ENCODE results near the gene SPIRE2. TPM values are rescaled to one million over a fixed set of nuclear protein-coding genes. Genes with fewer than 3 reads are reported as not detected.

SPIRE2 gene
- total and polyA plus RNA-seq, 2 of the 13 experiments (the other 11 are each of a cell fraction or from before 2014, with no cell fraction given), result 13.3 to 37.5 TPM

DNA sequence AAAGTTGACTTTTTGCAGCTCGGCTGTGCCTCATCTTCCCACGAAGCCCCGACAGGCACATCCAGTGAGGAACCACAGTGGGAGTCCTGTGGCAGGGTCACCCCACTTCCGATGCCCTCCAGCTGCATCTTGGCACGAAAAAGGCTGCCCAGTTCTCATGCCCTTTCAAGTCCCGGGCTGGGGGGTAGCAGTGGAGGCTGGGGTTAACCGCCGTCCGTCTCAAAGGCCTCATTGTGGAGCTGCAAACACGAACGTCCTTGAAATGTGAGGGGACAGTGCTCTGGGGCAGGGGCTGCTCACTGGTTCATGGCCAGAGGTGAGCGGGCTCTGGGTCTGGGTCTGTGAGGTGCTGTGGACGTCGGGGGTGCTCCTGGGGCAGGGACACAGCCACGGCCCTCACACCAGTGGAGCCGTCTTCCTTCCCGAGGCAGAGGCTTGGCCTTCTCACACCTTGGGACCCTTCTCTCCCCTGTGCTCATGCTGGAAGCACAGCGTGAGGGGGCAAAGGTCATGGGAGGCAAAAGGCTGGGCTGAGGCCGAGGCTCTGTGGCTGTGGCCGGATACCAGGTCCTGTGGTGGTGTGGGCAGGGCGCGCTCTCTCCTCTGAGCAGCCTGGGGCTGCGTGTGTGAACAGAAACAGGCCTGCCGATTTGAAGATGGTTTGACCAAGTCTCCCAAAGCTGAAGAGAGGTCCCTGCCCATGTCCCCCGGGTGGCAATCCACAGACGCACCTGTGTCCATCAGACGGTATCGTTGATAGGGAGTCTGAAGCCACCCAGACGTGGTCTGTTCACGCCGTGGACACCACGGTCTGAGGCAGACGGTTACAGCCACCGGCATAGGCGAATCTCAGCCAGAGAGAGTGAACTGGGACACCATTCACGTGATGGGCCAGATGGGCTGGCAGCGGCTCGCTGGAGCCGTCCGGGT, 87.3 kb downstream of the SPIRE2 start (continued):
- TF ChIP-seq, protein P1, sequence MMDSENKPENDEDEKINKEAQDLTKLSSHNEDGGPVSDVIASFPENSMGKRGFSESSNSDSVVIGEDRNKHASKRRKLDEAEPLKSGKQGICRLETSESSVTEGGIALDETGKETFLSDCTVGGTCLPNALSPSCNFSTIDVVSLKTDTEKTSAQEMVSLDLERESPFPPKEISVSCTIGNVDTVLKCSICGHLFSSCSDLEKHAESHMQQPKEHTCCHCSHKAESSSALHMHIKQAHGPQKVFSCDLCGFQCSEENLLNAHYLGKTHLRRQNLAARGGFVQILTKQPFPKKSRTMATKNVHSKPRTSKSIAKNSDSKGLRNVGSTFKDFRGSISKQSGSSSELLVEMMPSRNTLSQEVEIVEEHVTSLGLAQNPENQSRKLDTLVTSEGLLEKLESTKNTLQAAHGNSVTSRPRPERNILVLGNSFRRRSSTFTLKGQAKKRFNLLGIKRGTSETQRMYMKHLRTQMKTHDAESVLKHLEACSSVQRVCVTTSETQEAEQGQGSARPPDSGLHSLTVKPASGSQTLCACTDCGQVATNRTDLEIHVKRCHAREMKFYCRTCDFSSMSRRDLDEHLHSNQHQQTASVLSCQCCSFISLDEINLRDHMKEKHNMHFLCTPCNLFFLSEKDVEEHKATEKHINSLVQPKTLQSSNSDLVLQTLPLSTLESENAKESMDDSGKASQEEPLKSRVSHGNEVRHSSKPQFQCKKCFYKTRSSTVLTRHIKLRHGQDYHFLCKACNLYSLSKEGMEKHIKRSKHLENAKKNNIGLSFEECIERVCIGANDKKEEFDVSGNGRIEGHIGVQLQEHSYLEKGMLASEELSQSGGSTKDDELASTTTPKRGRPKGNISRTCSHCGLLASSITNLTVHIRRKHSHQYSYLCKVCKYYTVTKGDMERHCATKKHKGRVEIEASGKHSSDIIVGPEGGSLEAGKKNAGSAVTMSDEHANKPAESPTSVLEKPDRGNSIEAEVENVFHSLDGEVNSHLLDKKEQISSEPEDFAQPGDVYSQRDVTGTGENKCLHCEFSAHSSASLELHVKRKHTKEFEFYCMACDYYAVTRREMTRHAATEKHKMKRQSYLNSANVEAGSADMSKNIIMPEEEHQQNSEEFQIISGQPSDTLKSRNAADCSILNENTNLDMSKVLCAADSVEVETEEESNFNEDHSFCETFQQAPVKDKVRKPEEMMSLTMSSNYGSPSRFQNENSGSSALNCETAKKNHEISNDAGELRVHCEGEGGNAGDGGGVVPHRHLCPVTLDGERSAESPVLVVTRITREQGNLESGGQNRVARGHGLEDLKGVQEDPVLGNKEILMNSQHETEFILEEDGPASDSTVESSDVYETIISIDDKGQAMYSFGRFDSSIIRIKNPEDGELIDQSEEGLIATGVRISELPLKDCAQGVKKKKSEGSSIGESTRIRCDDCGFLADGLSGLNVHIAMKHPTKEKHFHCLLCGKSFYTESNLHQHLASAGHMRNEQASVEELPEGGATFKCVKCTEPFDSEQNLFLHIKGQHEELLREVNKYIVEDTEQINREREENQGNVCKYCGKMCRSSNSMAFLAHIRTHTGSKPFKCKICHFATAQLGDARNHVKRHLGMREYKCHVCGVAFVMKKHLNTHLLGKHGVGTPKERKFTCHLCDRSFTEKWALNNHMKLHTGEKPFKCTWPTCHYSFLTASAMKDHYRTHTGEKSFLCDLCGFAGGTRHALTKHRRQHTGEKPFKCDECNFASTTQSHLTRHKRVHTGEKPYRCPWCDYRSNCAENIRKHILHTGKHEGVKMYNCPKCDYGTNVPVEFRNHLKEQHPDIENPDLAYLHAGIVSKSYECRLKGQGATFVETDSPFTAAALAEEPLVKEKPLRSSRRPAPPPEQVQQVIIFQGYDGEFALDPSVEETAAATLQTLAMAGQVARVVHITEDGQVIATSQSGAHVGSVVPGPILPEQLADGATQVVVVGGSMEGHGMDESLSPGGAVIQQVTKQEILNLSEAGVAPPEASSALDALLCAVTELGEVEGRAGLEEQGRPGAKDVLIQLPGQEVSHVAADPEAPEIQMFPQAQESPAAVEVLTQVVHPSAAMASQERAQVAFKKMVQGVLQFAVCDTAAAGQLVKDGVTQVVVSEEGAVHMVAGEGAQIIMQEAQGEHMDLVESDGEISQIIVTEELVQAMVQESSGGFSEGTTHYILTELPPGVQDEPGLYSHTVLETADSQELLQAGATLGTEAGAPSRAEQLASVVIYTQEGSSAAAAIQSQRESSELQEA (CRISPR knock-in tag; IDR thresholded peaks at IDR 0.05; ENCODE audit: not compliant biosample characterization), result peak; percentile 81
- TF ChIP-seq, protein P2, sequence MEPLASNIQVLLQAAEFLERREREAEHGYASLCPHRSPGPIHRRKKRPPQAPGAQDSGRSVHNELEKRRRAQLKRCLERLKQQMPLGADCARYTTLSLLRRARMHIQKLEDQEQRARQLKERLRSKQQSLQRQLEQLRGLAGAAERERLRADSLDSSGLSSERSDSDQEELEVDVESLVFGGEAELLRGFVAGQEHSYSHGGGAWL (CRISPR knock-in tag; IDR thresholded peaks at IDR 0.05), result peak; percentile 86
- TF ChIP-seq ZNF761 (CRISPR knock-in tag; conservative IDR thresholded peaks at IDR 0.05) (peak; percentile 95), PAX8 (CRISPR knock-in tag; IDR thresholded peaks at IDR 0.05; ENCODE audit: borderline replicate concordance) (no peak), ADNP (CRISPR knock-in tag; IDR thresholded peaks at IDR 0.05) (0 out of 2 replicates have a peak, but pooled peaks have one; percentile 60), ZNF749 (CRISPR knock-in tag; IDR thresholded peaks at IDR 0.05; ENCODE audit: borderline replicate concordance) (peak; percentile 95; the same call in 1 of the 2 replicates), ZNF446 (CRISPR knock-in tag; IDR thresholded peaks at IDR 0.05) (no peak), RARG (CRISPR knock-in tag; IDR thresholded peaks at IDR 0.05; ENCODE audit: low read depth) (no peak), NFKB2 (CRISPR knock-in tag; IDR thresholded peaks at IDR 0.05; ENCODE audit: borderline replicate concordance) (peak; percentile 95; the same call in 1 of the 2 replicates), ZNF607 (CRISPR knock-in tag; IDR thresholded peaks at IDR 0.05; ENCODE audit: borderline replicate concordance) (no peak)
- TF ChIP-seq, protein P3, sequence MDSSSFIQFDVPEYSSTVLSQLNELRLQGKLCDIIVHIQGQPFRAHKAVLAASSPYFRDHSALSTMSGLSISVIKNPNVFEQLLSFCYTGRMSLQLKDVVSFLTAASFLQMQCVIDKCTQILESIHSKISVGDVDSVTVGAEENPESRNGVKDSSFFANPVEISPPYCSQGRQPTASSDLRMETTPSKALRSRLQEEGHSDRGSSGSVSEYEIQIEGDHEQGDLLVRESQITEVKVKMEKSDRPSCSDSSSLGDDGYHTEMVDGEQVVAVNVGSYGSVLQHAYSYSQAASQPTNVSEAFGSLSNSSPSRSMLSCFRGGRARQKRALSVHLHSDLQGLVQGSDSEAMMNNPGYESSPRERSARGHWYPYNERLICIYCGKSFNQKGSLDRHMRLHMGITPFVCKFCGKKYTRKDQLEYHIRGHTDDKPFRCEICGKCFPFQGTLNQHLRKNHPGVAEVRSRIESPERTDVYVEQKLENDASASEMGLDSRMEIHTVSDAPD (CRISPR knock-in tag; IDR thresholded peaks at IDR 0.05), result peak; percentile 60
- TF ChIP-seq, protein P4, sequence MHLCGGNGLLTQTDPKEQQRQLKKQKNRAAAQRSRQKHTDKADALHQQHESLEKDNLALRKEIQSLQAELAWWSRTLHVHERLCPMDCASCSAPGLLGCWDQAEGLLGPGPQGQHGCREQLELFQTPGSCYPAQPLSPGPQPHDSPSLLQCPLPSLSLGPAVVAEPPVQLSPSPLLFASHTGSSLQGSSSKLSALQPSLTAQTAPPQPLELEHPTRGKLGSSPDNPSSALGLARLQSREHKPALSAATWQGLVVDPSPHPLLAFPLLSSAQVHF (CRISPR knock-in tag; IDR thresholded peaks at IDR 0.05), result peak; percentile 95
- TF ChIP-seq, protein P5, sequence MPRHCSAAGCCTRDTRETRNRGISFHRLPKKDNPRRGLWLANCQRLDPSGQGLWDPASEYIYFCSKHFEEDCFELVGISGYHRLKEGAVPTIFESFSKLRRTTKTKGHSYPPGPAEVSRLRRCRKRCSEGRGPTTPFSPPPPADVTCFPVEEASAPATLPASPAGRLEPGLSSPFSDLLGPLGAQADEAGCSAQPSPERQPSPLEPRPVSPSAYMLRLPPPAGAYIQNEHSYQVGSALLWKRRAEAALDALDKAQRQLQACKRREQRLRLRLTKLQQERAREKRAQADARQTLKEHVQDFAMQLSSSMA (CRISPR knock-in tag; IDR thresholded peaks at IDR 0.05), result peak; percentile 68; the same call in 1 of the 2 replicates
- TF ChIP-seq, protein P6, sequence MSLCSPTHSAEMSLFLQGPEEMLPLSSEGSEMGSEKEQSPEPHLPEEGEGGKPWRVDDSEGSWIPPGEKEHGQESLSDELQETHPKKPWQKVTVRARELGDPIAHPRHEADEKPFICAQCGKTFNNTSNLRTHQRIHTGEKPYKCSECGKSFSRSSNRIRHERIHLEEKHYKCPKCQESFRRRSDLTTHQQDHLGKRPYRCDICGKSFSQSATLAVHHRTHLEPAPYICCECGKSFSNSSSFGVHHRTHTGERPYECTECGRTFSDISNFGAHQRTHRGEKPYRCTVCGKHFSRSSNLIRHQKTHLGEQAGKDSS (CRISPR knock-in tag; IDR thresholded peaks at IDR 0.05; ENCODE audit: borderline replicate concordance, low read depth), result no peak; the same call in 1 of the 2 replicates

Measured in HepG2 (cell line).